K562 (cell line): ENCODE measurements around the gene GRIK3. TPM values are rescaled to one million over a fixed set of nuclear protein-coding genes. Genes with fewer than 3 reads are reported as not detected.

Experiments used
- ATAC-seq: fragments of 200-7000 bp; cut with Tn5 transposase; 3 replicates; pipeline ENCODE4 v1.9.1; 2020; ENCODE audit warnings: moderate library complexity
- BruUV-seq: library from RNA; stranded (reverse); fragments of 400-500 nt; replicated peaks from 2 replicates; lab custom pipeline; 2021; lab: Mats Ljungman, UMichigan
- CTCF ChIA-PET: fragments of 300-600 bp; formaldehyde crosslinking; extraction: SDS; loops from one replicate; lab custom pipeline; 2021; ENCODE audit warnings: low intra/inter-chr PET ratio; lab: Yijun Ruan, JAX
- POLR2A ChIA-PET: fragments of 300-600, 350-650 bp; sonication (Branson Sonifier 250); formaldehyde crosslinking; extraction: SDS; loops from one replicate; lab custom pipeline; 2021; ENCODE audit warnings: antibody characterized with exemption, inconsistent platforms; lab: Yijun Ruan, JAX
- DNase-seq, 4 experiments: peaks; one replicate each; pipeline versions ENCODE4 v3.0.0 to v3.0.0-alpha.2; 2011 to 2018; ENCODE audit warnings: low spot score in 3 of 4, mixed read lengths in 3 of 4; ENCODE audit errors: extremely low read depth in 1 of 4
- FAIRE-seq: peaks from 2 replicates; lab custom pipeline; 2011; peaks lifted over from hg19 to GRCh38; lab: Jason Lieb, UNC
- H2AFZ ChIP-seq: 2 replicates; pipeline ENCODE4 v1.6.0; 2011; ENCODE audit warnings: low read depth, low read length, control low read depth, inconsistent platforms
- H3K27ac ChIP-seq: fragments of 200-600 bp; 3 replicates; pipeline ENCODE4 v1.8.0; 2011; ENCODE audit warnings: low read depth, mild to moderate bottlenecking, control low read depth, inconsistent platforms, low read length, moderate library complexity, mixed read lengths; ENCODE audit errors: extremely low read depth
- H3K27me3 ChIP-seq, 2 experiments: fragments of 300-600 bp in 1 of 2; 2 replicates in 1 of 2; 3 replicates in 1 of 2; pipeline versions ENCODE4 v1.6.0 to v1.8.0; 2011; ENCODE audit warnings: inconsistent platforms in 2 of 2, low read length in 2 of 2, mild to moderate bottlenecking in 1 of 2, mixed read lengths in 1 of 2, moderate library complexity in 1 of 2; ENCODE audit not compliant: control insufficient read depth in 2 of 2, insufficient read depth in 2 of 2
- H3K36me3 ChIP-seq: fragments of 300-600 bp; 3 replicates; pipeline ENCODE4 v1.8.0; 2011; ENCODE audit warnings: mild to moderate bottlenecking, low read length, inconsistent platforms; ENCODE audit not compliant: control insufficient read depth, insufficient read depth
- H3K4me1 ChIP-seq, 2 experiments: fragments of 200-600 bp in 1 of 2; replicated peaks in 1 of 2; 2 replicates in 1 of 2; 3 replicates in 1 of 2; pipeline versions ENCODE4 v1.5.1 to v1.8.0; 2011; ENCODE audit warnings: inconsistent platforms in 2 of 2, low read length in 2 of 2, mild to moderate bottlenecking in 1 of 2, mixed read lengths in 1 of 2, moderate library complexity in 1 of 2; ENCODE audit not compliant: control insufficient read depth in 2 of 2, insufficient read depth in 2 of 2
- H3K4me2 ChIP-seq: 2 replicates; pipeline ENCODE4 v1.6.1; 2011; ENCODE audit warnings: low read length, control low read depth, inconsistent platforms, mixed read lengths; ENCODE audit not compliant: insufficient read depth
- H3K4me3 ChIP-seq: fragments of 200-600 bp; sonication (generic), shearing (Covaris generic); 2 replicates; pipeline ENCODE4 v1.5.1; 2016; ENCODE audit warnings: control low read depth, inconsistent platforms
- H3K79me2 ChIP-seq: fragments of 200-600 bp; 3 replicates; pipeline ENCODE4 v1.8.0; 2011; ENCODE audit warnings: low read length, inconsistent platforms; ENCODE audit not compliant: control insufficient read depth, insufficient read depth
- H3K9ac ChIP-seq, 2 experiments: 2 replicates each; pipeline versions ENCODE4 v1.6.0 to v1.6.1; 2011; ENCODE audit warnings: low read depth in 2 of 2, low read length in 2 of 2, control low read depth in 1 of 2, inconsistent platforms in 1 of 2, mild to moderate bottlenecking in 1 of 2, mixed read lengths in 1 of 2; ENCODE audit not compliant: insufficient read depth in 1 of 2
- H3K9me1 ChIP-seq: one replicate; pipeline ENCODE4 v1.6.0; 2011; ENCODE audit warnings: inconsistent platforms, mild to moderate bottlenecking, low read length, moderate library complexity; ENCODE audit not compliant: control insufficient read depth, insufficient read depth
- H3K9me3 ChIP-seq: replicated peaks from 2 replicates; pipeline ENCODE4 v1.5.1; 2011; ENCODE audit warnings: low read depth, low read length, inconsistent platforms; ENCODE audit not compliant: control insufficient read depth, insufficient read depth
- H4K20me1 ChIP-seq: replicated peaks from 2 replicates; pipeline ENCODE4 v1.6.1; 2011; ENCODE audit warnings: low read length, inconsistent platforms, mixed read lengths; ENCODE audit not compliant: control insufficient read depth, insufficient read depth
- FOXA1 ChIP-seq: fragments of 450-650 bp; IDR thresholded peaks from 2 replicates; pipeline ENCODE4 v1.6.1; 2016; ENCODE audit warnings: mild to moderate bottlenecking, borderline replicate concordance
- NR2F6 ChIP-seq: fragments of 450-650 bp; formaldehyde crosslinking; IDR thresholded peaks from 2 replicates; pipeline ENCODE4 v1.4.0; 2020; ENCODE audit warnings: mild to moderate bottlenecking
- NRF1 ChIP-seq, 2 experiments: fragments of 450-650 bp; IDR thresholded peaks in 1 of 2; conservative IDR thresholded peaks in 1 of 2; 2 replicates each; pipeline ENCODE4 v1.6.1; 2014; ENCODE audit warnings: mild to moderate bottlenecking in 2 of 2
- ZNF764 ChIP-seq: fragments of 250-450 bp; sonication (Bioruptor Pico); IDR thresholded peaks from 2 replicates; pipeline ENCODE4 v1.4.0; 2020; ENCODE audit warnings: low read depth, mild to moderate bottlenecking, moderate library complexity
- ZNF780A ChIP-seq: fragments of 250-450 bp; sonication (Bioruptor Pico); IDR thresholded peaks from 2 replicates; pipeline ENCODE4 v1.5.0; 2021; ENCODE audit warnings: mild to moderate bottlenecking
- WGBS: fragments of 100-300 bp; shearing (Covaris generic); methylation state at CpG from one replicate; pipeline ENCODE4 v1.1.6; 2016; ENCODE audit warnings: low coverage, mixed read lengths; ENCODE audit not compliant: insufficient coverage; ENCODE audit errors: missing lambda C conversion rate; 5-methylcytosine and 5-hydroxymethylcytosine counted together
- in situ Hi-C: fragments of 300-500 bp; cut with MboI; formaldehyde crosslinking; loops from 4 replicates; pipeline ENCODE4 v1.15.0; 2018; ENCODE audit warnings: inconsistent platforms, mixed read lengths
- intact Hi-C: fragments of 100-400 bp; cut with micrococcal nuclease; formaldehyde crosslinking; loops from 2 replicates; pipeline ENCODE4 v1.14.2; 2022
- polyA plus RNA-seq, 8 experiments: library from polyadenylated mRNA; depleted of rRNA in 4 of 8; stranded (reverse) in 5 of 8; unstranded in 3 of 8; fragments of >200 nt; fragmentation: Nextera tagmentation in 2 of 8; fragmentation: Illumina TruSeq in 1 of 8; extraction: Ambion mirVana in 2 of 8; extraction: Trizol in 1 of 8; gene quantifications; 2 replicates each; pipeline versions ENCODE4 v1.2.1 to v1.2.3, GENCODE V29; 2011 to 2014; ENCODE audit warnings: inconsistent platforms in 1 of 8, missing spikeins in 1 of 8
- total RNA-seq, 7 experiments: library from RNA; depleted of rRNA in 6 of 7; stranded (reverse); fragments of >200 nt in 6 of 7; fragmentation: Illumina TruSeq in 2 of 7; extraction: Trizol in 2 of 7; gene quantifications; 2 replicates each; pipeline versions ENCODE4 v1.2.1 to v1.2.3, GENCODE V29; 2011 to 2021; ENCODE audit warnings: low replicate concordance in 1 of 7
- TF ChIP-seq, protein P1 (sequence below): sonication (generic); formaldehyde crosslinking; IDR thresholded peaks from 2 replicates; pipeline ENCODE4 v1.8.1; 2023; ENCODE audit warnings: mild to moderate bottlenecking, missing genetic modification reagents, moderate library complexity
- TF ChIP-seq, protein P2 (sequence below), 2 experiments: IDR thresholded peaks; 2 replicates each; pipeline ENCODE4 v1.6.1; 2012; ENCODE audit warnings: improper control_type of control experiment in 2 of 2, low read depth in 2 of 2, low read length in 2 of 2, borderline replicate concordance in 1 of 2

The GRIK3 gene
- total and polyA plus RNA-seq, 9 of the 15 experiments (the other 6 are each of a cell fraction or from before 2014, with no cell fraction given) = not detected

DNA sequence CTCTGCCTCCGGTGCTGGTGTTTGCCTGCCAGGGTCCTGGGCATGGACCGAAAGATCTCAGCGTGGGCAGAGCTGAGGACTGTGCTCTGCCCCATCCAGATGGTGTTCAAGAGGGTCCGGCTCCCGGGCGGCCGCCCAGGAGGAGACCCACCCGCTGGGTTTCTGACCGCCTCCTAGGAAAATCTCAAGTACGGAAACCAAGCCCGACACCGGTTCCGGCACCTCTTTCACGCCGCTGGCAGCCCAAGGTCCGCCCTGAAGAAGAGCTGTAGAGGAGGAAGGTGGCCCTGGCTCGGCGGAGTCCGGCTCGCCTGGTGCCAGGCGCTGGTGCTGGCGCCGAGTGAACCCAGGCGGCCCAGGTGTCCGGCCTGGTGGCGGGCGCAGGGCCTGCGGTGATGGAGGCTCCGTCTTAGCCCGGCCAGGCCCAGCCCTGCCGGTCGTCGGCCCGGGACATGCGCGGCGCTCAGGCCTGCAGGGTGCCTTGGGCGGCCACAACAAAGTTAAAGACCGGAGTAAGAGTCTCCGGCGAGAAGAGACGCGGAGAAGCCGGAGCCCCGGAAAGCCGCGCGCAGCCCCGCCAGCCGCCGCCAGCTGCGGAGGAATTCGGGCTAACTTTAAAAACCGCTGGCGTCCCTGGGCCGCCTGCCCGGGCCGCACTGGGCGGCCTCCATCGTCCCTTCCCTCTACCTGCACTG lies 1.5 kb downstream of the GRIK3 start:
- Histone ChIP-seq H3K9me3 (no peaks in the 10 kb centered on the region), H3K79me2 (no peaks in the 10 kb centered on the region), H3K4me1 (peaks cover 0 to 39% of the 10 kb centered on the region in 2 experiments; a peak in 3 of 5 replicates), H3K27me3 (peaks cover 9 to 66% of the 10 kb centered on the region in 2 experiments; a peak in 4 of 5 replicates), H3K27ac (no peak overlapping the region), H3K9me1 (no peaks in the 10 kb centered on the region), H3K9ac (no peak overlapping the region), H3K36me3 (no peaks in the 10 kb centered on the region), H3K4me2 (no peak overlapping the region), H2AFZ (no peak overlapping the region), H3K4me3 (no peak overlapping the region), H4K20me1 (peaks cover 14% of the 10 kb centered on the region; the same call in 1 of the 2 replicates)
- no peak for TF ChIP-seq NR2F6 (CRISPR knock-in tag)
- TF ChIP-seq, protein P1, sequence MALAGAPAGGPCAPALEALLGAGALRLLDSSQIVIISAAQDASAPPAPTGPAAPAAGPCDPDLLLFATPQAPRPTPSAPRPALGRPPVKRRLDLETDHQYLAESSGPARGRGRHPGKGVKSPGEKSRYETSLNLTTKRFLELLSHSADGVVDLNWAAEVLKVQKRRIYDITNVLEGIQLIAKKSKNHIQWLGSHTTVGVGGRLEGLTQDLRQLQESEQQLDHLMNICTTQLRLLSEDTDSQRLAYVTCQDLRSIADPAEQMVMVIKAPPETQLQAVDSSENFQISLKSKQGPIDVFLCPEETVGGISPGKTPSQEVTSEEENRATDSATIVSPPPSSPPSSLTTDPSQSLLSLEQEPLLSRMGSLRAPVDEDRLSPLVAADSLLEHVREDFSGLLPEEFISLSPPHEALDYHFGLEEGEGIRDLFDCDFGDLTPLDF (CRISPR knock-in tag) = no peak
- TF ChIP-seq ZNF764 = no peak
- TF ChIP-seq, protein P2, sequence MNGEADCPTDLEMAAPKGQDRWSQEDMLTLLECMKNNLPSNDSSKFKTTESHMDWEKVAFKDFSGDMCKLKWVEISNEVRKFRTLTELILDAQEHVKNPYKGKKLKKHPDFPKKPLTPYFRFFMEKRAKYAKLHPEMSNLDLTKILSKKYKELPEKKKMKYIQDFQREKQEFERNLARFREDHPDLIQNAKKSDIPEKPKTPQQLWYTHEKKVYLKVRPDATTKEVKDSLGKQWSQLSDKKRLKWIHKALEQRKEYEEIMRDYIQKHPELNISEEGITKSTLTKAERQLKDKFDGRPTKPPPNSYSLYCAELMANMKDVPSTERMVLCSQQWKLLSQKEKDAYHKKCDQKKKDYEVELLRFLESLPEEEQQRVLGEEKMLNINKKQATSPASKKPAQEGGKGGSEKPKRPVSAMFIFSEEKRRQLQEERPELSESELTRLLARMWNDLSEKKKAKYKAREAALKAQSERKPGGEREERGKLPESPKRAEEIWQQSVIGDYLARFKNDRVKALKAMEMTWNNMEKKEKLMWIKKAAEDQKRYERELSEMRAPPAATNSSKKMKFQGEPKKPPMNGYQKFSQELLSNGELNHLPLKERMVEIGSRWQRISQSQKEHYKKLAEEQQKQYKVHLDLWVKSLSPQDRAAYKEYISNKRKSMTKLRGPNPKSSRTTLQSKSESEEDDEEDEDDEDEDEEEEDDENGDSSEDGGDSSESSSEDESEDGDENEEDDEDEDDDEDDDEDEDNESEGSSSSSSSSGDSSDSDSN (IDR thresholded peaks at IDR 0.05; ENCODE audit: borderline replicate concordance in 1 of 2, low read depth in 2 of 2, low read length in 2 of 2) = 0 out of 4 replicates have a peak, but pooled peaks have one; percentile 14 to 54
- TF ChIP-seq NRF1 (conservative IDR thresholded peaks at IDR 0.05 in 1 of 2, IDR thresholded peaks at IDR 0.05 in 1 of 2) = peak; percentile 39 to 43; a peak in 2 of 4 replicates
- no peak for TF ChIP-seq FOXA1
- no peak for TF ChIP-seq ZNF780A (CRISPR knock-in tag)
- ChIA-PET POLR2A (no interaction called here), CTCF (no interaction called here)
- ATAC-seq (no peak), FAIRE-seq (no peak), DNase-seq (no peak)
- intact Hi-C loops (no loop called here), in situ Hi-C loops (no loop called here)
- no TSS peak for BruUV-seq
- 6% methylated on average over 59 of the region's 60 CpGs for WGBS
